GM12875 (cell line): Measurements from ENCODE around the gene C2orf80.
"Not testable (repeated sequence)": the region's sequence is repeated elsewhere in the genome, so short reads cannot be mapped to it uniquely, and the experiment has no call there.

Experiments
- H3K4me3 ChIP-seq: one replicate; pipeline ENCODE4 v1.5.1; 2011; ENCODE audit warnings: low read depth, low read length, control low read depth
- TF ChIP-seq, protein P1 (sequence below): IDR thresholded peaks from 2 replicates; pipeline ENCODE4 v1.5.1; 2011; ENCODE audit warnings: low read depth, mild to moderate bottlenecking, control low read depth, inconsistent platforms, low read length, moderate library complexity, borderline replicate concordance; ENCODE audit not compliant: insufficient read depth

Gene C2orf80

GRCh38 chr2:208146006-208146405, 43.8 kb downstream of the C2orf80 start, which contains the start of gene CRYGB:
TSS of gene CRYGB (minus strand) at chr2:208146158. CDS start at chr2:208146120, 38 bp downstream.
- TF ChIP-seq, protein P1, sequence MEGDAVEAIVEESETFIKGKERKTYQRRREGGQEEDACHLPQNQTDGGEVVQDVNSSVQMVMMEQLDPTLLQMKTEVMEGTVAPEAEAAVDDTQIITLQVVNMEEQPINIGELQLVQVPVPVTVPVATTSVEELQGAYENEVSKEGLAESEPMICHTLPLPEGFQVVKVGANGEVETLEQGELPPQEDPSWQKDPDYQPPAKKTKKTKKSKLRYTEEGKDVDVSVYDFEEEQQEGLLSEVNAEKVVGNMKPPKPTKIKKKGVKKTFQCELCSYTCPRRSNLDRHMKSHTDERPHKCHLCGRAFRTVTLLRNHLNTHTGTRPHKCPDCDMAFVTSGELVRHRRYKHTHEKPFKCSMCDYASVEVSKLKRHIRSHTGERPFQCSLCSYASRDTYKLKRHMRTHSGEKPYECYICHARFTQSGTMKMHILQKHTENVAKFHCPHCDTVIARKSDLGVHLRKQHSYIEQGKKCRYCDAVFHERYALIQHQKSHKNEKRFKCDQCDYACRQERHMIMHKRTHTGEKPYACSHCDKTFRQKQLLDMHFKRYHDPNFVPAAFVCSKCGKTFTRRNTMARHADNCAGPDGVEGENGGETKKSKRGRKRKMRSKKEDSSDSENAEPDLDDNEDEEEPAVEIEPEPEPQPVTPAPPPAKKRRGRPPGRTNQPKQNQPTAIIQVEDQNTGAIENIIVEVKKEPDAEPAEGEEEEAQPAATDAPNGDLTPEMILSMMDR, result no peak
- no peak within 1 kb of the TSS for H3K4me3 ChIP-seq

GRCh38 chr2:208142925-208143799, 46.7 kb downstream of the C2orf80 start:
- TF ChIP-seq, protein P1, result no peak
- H3K4me3 ChIP-seq, result no peak overlapping the region

- TF ChIP-seq, protein P1, result no peak
- no peak overlapping the region for H3K4me3 ChIP-seq
These were observed 47.4 kb downstream of the C2orf80 start for GRCh38 chr2:208142240-208142924.

DNA sequence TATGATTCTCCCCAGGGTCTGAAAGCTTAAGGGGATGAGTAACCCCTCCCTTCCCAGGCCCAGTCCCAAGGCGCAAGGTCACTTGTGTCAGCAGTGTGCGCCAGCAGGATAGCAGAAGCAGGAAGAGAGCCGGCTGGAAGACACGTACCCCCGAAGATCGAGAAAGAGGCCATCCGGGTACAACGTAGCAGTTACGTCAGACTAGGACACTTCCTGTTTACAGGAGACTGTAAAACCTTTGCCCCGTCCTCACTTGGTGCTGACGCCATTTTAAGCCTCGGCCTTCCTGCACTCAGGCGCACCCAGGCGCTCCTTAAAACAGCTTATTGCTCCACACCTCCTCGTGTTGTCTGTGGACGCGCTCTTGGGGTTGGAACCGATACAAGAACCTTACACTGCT, 50.4 kb downstream of the C2orf80 start:
- TF ChIP-seq, protein P1, result no peak
- no peak overlapping the region for H3K4me3 ChIP-seq

DNA sequence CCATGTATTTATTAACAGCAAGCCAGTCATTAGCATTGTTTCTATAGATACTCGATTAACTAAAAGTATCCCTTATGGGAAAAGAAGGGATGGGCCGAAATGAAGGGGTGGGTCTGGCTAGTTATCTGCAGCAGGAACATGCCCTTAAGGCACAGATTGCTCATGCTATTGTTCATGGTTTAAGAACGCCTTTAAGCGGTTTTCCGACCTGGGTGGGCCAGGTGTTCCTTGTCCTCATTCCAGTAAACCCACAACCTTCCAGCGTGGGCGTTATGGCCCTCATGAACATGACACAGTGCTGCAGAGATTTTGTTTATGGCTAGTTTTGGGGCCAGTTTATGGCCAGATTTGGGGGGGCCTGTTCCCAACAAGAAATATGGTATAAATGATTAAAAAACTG, 51.5 kb downstream of the C2orf80 start:
- not testable (repeated sequence) for H3K4me3 ChIP-seq

DNA sequence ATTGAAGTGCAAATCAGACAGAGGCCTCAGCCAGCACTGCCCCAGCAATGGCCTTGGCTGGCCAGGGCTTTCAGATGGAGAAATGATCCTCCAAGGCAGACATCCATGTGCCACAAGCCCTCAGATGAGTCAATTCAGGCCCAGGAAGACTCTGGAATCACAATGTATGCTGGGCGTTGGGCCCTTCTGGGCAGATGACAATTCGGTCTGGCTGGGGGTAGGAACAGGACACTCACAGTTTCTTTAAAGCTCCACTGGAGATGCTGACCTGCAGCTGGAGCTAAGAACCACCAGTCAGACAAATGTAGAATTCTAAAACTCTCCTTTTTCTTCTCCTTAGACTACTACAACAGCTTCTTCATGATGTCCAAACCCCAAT, 53.1 kb downstream of the C2orf80 start:
- TF ChIP-seq, protein P1, result no peak
- no peak overlapping the region for H3K4me3 ChIP-seq

- H3K4me3 ChIP-seq, result no peak overlapping the region
- TF ChIP-seq, protein P1, result no peak
These were observed 53.8 kb downstream of the C2orf80 start for GRCh38 chr2:208135794-208136715.
